ENCODE results near the gene ITGB5.

The ITGB5 gene

GRCh38 chr3:124887177-124887931 is at the start of gene ITGB5:
Gene ITGB5, minus strand, starts transcription at chr3:124887365. Its CDS starts 365 bp downstream, at chr3:124887000.
- DNase-seq: no peak

GRCh38 chr3:124935794-124936542 is 48.8 kb upstream of the ITGB5 start:
- no peak for DNase-seq

GRCh38 chr3:124935264-124935663 is 48.1 kb upstream of the ITGB5 start:
- DNase-seq: no peak

- DNase-seq: peak; percentile 46
Measured at GRCh38 chr3:124934577-124934976, 47.4 kb upstream of the ITGB5 start, which contains the start of gene MUC13. Gene MUC13, minus strand, starts transcription at chr3:124934751. Its CDS starts 39 bp downstream, at chr3:124934712.

GRCh38 chr3:124928333-124929202 is 41.4 kb upstream of the ITGB5 start:
- DNase-seq: peak; percentile 55

- no peak for DNase-seq
Measured at GRCh38 chr3:124927574-124928045, 40.4 kb upstream of the ITGB5 start.

GRCh38 chr3:124926426-124927101 is 39.4 kb upstream of the ITGB5 start:
- DNase-seq: no peak

GRCh38 chr3:124924741-124925140 is 37.6 kb upstream of the ITGB5 start:
- no peak for DNase-seq

- DNase-seq: no peak
Measured at GRCh38 chr3:124923833-124924232, 36.7 kb upstream of the ITGB5 start.

- no peak for DNase-seq
Measured at GRCh38 chr3:124920718-124921117, 33.6 kb upstream of the ITGB5 start.

GRCh38 chr3:124919756-124920155 is 32.6 kb upstream of the ITGB5 start:
- no peak for DNase-seq

GRCh38 chr3:124918524-124918923 is 31.4 kb upstream of the ITGB5 start:
- no peak for DNase-seq

- no peak for DNase-seq
Measured at GRCh38 chr3:124916837-124917409, 29.8 kb upstream of the ITGB5 start.

- DNase-seq: no peak
Measured at GRCh38 chr3:124915254-124915653, 28.1 kb upstream of the ITGB5 start.

- DNase-seq: no peak
Measured at GRCh38 chr3:124907957-124908356, 20.8 kb upstream of the ITGB5 start.

GRCh38 chr3:124904835-124905492 is 17.8 kb upstream of the ITGB5 start:
- DNase-seq: no peak

- no peak for DNase-seq
Measured at GRCh38 chr3:124903896-124904834, 17.0 kb upstream of the ITGB5 start.

- DNase-seq: no peak
Measured at GRCh38 chr3:124896824-124897526, 9.8 kb upstream of the ITGB5 start.

GRCh38 chr3:124895756-124896155 is 8.6 kb upstream of the ITGB5 start:
- no peak for DNase-seq

- no peak for DNase-seq
Measured at GRCh38 chr3:124893526-124893925, 6.4 kb upstream of the ITGB5 start.

Data from NCI-H526 treated with DMSO at 0.1 percent for 48 hours (cell line).